ENCODE data around the gene VANGL2. TPM values are rescaled to one million over a fixed set of nuclear protein-coding genes. Genes with fewer than 3 reads are reported as not detected.

Gene VANGL2
- polyA plus RNA-seq, 5 donors = 32.6 to 45.3 (median 37.2) TPM

DNA sequence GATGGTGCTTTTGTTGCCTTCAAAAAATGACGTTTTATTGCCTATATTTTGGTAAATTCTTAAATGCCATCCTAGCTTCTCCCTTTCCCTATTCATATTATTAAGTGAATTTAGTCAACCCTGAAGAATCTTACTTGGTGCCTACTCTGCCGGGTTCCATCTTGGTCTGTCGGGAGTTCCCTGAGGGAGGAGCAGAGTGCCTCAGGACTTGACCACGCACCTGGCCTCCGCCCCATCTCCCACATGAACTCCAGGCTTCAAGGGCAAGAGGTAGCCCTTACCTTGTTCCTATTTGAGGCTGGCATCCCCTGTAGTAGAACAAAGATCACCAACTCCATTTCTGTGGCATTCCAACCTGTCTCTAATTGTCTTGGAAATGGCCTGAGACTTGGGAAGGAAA lies 21.5 kb downstream of the VANGL2 start:
- DNase-seq = no peak

DNA sequence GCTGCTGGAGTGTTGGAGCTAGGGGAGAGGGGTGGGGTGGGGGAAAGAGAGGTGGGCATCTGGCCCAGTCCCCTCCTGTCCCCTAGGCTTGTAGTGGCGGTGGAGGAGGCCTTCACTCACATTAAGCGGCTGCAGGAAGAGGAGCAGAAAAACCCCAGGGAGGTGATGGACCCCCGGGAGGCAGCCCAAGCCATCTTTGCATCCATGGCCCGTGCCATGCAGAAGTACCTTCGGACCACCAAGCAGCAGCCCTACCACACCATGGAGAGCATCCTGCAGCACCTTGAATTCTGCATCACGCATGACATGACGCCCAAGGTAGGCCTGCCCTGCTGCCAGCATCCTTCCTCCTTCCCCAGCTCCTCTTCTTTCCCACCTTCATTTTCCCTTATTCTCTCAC lies 23.6 kb downstream of the VANGL2 start:
- DNase-seq = no peak

DNA sequence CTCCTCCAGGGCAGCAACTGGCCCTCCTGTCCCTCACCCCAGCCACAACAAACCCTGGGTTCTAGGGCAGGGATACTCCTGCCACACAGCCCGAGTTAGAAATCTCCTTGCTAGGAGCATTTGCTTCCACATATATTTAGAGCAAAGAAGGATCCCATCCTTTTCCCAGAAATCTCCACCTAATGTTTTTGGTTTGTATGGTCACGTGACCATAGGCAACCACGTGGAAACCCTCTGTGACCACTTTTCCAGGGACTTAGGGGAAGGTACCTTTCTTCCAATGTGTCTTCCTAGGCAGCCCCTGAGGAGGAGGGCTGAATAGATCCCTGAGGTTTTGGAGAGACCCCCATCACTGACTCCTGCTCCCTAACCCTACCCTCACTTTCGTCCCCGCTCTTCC lies 25.5 kb downstream of the VANGL2 start:
- no peak for DNase-seq

DNA sequence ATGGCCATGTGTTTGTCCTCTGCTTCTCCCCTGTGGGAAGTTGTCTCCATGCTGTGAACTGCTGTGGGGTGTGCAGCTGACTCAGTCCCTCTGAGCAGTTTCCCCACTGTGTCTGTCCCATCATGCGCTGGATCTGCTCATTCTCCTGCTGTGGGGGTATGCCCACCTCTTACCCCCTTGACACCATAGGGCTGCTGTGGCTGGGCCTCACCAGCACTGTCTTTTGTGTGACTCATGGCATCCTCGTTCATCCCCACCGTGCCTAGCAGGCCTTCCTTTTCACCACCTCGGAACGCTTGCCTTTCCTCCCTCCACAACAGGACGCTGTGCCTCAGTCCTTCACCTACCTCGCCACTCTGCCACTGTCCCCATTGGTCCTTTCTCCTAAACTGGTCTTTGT lies 27.3 kb downstream of the VANGL2 start:
- no peak for DNase-seq

DNA sequence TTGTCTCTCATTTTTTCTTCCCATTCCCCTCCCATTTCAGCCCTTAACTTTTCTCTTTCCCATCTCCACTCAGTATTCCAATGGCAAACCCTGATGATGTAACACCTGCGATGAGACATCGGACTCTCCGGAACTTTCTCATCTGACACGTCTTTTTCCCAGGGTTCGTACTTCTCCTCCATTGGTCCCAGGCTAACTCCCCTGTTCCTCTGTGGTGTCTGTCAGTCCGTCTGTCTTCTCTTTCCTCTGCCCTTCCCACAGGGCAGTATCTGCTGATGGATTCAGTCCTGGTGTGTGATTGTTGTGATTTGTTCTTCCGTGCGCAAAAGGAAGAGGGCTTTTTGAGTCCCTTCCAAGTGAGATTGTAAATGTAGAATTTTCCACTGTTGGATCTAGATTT lies 27.7 kb downstream of the VANGL2 start:
- DNase-seq = no peak

- no peak for DNase-seq
Observed at GRCh38 chr1:160428655-160429054, 28.3 kb downstream of the VANGL2 start.

DNA sequence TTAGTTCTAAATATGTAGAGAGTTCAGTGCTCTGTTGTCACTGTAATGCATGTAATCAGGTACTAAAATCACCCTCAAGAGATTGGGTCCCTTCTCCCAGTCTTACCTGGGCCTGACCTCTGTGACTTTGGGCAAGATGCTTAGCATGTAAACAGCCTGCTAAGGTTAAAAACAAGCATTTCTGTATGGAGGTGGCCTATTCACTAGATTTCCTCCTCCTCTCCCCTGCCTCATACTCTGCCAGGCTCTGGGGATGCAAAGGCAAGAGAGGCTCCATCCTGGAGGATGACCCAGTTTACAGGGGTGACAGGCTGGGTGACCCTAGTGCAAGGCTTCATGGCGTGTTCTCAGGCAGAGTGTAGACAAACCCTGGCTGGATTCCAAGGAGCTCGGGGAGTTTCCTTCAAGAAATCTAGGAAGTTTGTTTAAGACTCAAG lies 28.8 kb downstream of the VANGL2 start:
- DNase-seq = no peak

DNA sequence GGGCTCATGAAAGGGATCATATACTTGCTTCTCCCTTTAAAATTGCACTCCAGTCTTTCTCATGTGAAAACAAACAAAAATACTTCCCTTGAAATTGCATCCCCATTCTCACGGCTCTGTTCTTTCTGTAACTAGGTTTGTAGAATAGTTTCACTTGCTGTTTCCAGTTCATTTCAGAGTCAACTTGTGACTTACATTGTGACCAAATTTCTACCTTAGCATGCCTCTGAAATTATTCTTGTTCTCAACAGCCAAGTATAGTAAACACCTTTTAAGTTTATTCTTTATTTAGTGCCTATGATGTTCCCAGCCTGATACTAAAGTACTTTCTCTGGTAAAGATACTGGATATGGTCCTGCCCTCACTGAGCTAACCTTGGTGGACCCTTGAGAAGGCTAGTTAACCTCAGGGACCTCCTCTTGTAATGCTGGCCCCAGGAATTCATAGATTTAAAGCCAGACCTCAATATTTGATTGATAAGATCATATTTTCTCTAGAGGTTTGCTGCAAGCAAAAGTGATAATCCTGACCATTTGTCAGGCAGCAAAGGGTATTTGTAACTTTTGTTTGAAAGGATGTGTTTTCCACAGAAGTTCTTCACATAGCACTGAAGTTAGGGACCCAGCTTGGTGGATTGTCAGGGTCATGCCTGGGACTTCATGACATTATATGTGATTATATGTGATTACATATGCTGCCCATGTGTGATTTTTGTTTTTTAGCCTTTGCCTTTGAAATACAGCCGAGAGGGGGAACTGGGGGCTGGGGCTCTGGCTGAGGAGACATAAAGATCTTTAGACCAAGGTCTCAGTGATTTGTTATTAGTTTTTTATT lies 29.6 kb downstream of the VANGL2 start:
- DNase-seq = no peak

DNA sequence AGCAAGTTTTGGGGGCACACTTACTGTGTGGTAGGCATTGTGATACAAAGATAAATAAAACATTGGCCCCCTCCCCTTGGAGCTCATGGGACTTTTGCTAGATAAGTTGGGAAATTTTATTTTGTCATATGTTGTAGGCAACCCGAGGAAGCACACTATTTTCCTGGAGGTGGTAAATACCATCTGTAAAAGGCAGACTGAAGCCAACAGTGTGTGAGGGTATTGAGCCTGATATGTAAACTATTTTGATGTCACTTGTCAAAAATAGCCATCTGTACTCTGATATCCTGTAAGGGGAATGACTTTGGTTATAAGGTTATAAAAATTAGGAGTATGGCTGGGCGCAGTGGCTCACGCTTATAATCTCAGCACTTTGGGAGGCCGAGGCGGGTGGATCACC lies 30.6 kb downstream of the VANGL2 start:
- DNase-seq = no peak

GRCh38 chr1:160431571-160431970 lies 31.2 kb downstream of the VANGL2 start:
- no peak for DNase-seq

DNA sequence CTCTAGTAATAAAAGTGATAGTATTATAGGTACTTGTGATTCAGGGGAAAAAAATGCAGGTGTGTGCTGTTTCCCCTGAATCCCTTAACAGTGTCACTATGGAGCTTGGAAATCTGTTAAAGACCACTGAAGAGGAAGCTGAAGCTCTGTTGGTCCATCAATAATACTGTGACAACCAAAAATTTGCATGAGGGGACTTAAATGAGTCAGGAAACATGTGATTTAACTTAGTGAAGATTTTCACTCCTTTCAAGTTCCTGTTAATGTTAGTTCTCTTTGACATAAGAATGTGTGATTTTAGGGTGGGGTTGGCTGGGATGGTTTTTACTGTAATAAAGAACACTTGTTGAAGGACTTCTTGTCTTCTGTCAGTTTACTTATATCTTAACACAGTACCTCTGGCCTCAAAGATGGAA lies 32.0 kb downstream of the VANGL2 start:
- DNase-seq = no peak

DNA sequence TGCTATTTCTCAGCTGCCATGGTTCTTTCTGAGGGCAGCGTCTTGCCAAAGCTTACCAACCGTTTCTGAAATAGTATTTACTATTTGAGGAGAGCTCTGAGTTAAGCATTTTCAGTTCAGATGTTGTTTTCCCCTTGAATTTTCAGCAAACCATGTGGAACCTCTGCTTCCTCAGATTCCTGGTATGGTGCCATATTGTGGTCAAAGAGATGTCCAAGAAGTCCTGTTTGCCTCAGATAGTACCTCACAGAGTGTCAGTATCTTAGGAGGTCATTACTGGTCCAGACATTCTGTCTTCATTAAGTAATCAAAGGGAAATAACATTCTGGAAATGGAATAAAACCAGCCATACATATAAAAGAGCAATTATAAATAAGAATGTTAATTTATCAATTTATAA lies 36.6 kb downstream of the VANGL2 start:
- DNase-seq = no peak

- no peak for DNase-seq
Observed at GRCh38 chr1:160437432-160438316, 37.3 kb downstream of the VANGL2 start.

GRCh38 chr1:160438317-160438918 lies 38.1 kb downstream of the VANGL2 start:
- no peak for DNase-seq

- DNase-seq = no peak
Observed at GRCh38 chr1:160438935-160439334, 38.6 kb downstream of the VANGL2 start.

DNA sequence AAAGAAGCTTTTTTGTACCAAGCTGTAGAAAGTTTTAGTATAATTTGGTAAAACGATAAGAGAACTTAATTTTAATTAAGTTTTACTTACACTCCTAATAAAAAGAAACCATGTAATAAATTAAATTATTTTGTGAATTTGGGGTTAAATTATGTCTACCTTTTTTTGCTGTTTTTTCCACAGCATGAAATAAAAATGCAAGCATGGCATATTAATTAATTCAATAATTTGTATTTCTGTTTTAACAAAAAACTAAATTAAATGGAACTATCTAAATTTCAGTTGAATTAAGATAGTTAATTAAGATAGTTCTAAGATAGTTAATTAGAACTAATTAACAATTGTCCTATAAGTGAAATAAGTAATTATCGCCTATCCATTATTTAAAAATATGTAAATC lies 39.4 kb downstream of the VANGL2 start:
- no peak for DNase-seq

- no peak for DNase-seq
Observed at GRCh38 chr1:160446945-160447600, 46.7 kb downstream of the VANGL2 start.

DNA sequence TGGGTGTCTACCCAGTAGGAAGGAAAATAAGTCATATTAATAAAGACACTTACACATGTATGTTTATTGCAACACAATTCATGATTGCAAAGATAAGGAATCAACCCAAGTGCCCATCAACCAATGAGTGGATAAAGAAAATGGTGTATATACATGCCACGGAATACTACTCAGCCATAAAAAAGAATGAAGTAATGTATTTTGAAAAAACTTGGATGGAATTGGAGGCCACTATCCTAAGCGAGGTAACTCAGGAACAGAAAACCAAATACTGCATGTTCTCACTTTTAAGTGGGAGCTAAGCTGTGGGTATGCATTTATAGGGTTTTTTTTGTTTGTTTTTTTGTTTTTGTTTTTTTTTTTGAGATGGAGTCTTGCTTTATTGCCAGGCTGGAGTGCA lies 49.1 kb downstream of the VANGL2 start:
- DNase-seq = no peak

GRCh38 chr1:160451119-160451858 lies 50.9 kb downstream of the VANGL2 start:
- DNase-seq = no peak

DNA sequence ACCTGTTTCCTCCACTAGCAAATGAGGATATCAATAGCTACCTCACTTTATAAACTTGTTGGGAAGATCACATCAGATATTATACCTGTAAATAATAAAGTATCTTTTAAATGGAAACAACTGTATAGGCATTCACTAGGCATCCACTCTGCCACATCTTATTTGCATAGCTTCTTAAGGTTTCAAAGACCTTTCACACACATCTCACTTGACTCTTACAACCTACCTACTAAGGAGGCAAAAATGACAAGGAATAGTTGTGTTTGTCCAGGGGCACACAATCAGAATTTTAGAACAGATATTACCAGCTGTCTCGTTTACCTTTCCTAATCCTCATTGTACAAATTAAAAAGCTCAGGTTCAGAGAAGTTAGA lies 51.5 kb downstream of the VANGL2 start:
- DNase-seq = no peak

DNA sequence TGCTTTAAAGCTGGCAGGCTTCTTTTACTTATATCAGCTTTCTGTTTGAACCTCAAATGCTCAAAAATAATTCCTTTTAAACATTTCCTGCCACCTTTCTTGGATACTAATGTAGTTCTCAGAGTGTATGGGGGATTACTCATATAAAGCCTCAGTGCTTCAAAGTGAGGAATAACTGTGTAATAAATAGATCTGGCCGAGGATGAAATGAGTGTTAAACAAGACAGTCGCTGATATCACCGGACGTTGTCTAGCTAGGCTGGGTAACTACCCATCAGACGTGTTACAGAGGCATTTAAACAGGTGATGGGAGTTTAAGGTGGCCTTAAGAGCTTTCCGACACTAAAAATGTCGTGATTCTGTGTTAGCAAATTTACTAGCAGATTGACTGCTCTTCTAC lies 53.1 kb downstream of the VANGL2 start:
- DNase-seq = no peak

Measured in right lung (tissue), 5 donors.